ENCODE measurements around the gene JDP2. TPM values are rescaled to one million over a fixed set of nuclear protein-coding genes. Genes with fewer than 3 reads are reported as not detected.
A peak's percentile ranks its signal among the peaks of the same experiment; 100 is the strongest.
"Not testable (repeated sequence)": the region's sequence is repeated elsewhere in the genome, so short reads cannot be mapped to it uniquely, and the experiment has no call there.

The JDP2 gene
- total RNA-seq, 2 donors from 2014 or later, result 16.8 to 17.9 TPM

DNA sequence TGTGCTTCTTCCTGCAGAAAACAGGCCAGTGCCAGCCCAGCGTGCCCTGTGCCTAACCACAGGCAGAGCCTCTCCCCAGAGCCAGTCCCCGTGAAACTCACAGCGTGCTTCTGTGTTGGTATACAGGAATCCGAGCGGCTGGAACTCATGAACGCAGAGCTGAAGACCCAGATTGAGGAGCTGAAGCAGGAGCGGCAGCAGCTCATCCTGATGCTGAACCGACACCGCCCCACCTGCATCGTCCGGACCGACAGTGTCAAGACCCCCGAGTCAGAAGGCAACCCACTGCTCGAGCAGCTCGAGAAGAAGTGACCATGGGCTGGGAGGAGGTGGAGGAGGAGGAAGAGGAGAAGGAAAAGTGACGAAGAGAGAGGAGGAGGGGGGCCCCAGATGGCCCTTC, 41.3 kb downstream of the JDP2 start:
- H3K27me3 ChIP-seq, result no peaks in the 10 kb centered on the region
- peak in 1 of 4 donors; percentile 10 for DNase-seq
- no peak overlapping the region for H3K4me3 ChIP-seq
- intact Hi-C loops (cut with DNase I), result no loop called here
- H3K27ac ChIP-seq, result peak overlapping the region in 2 of 4 donors; percentile 59 to 68
- no peak for ATAC-seq
- H3K4me1 ChIP-seq, result peaks cover 37% of the 10 kb centered on the region
- H3K36me3 ChIP-seq (replicated peaks in 1 of 2; ENCODE audit: insufficient read depth in 1 of 2, low read depth in 2 of 2), result peaks cover 0 to 2% of the 10 kb centered on the region in 2 donors
- no peaks in the 10 kb centered on the region for H3K9me3 ChIP-seq
- no peak for TF ChIP-seq POLR2A (IDR thresholded peaks at IDR 0.05)
- TF ChIP-seq, protein P1, sequence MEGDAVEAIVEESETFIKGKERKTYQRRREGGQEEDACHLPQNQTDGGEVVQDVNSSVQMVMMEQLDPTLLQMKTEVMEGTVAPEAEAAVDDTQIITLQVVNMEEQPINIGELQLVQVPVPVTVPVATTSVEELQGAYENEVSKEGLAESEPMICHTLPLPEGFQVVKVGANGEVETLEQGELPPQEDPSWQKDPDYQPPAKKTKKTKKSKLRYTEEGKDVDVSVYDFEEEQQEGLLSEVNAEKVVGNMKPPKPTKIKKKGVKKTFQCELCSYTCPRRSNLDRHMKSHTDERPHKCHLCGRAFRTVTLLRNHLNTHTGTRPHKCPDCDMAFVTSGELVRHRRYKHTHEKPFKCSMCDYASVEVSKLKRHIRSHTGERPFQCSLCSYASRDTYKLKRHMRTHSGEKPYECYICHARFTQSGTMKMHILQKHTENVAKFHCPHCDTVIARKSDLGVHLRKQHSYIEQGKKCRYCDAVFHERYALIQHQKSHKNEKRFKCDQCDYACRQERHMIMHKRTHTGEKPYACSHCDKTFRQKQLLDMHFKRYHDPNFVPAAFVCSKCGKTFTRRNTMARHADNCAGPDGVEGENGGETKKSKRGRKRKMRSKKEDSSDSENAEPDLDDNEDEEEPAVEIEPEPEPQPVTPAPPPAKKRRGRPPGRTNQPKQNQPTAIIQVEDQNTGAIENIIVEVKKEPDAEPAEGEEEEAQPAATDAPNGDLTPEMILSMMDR (IDR thresholded peaks at IDR 0.05), result no peak
- WGBS, 2 donors, result 87 to 92% methylated on average over 16 of the region's 16 CpGs

DNA sequence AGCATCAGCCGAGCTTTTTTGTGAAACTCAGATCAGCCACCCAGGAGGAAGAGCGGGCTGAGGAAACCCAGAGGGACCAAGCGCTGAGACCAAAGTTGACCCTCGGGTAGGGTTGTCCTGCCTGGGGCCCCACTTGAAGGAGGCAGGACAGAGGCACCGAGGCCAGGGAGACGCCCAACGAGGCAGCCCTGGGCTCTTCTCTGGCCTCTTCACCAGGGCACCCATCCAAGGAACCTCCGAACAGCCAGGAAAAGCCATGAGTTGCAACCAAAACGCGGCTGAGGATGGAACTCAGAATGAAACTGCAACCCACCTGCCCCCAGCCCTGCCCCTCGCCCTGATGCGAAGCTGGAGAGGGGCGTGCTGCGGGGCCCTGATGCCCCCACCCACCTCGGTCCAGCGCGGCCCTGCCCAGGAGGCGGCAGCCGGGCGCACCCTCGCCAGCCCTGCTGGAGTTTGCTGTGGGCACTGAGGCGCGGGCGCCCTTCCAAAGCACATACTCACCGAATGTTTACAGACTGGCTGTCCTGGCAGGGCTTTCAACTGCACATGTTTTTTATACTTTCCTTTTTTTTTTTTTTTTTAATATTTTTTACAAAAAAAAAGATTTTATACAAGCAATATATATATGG, 41.9 kb downstream of the JDP2 start:
- TF ChIP-seq, protein P1 (IDR thresholded peaks at IDR 0.05), result no peak
- no peak for TF ChIP-seq POLR2A (IDR thresholded peaks at IDR 0.05)
- Histone ChIP-seq H3K4me1 (peaks cover 37% of the 10 kb centered on the region), H3K27me3 (no peaks in the 10 kb centered on the region), H3K4me3 (no peak overlapping the region), H3K9me3 (no peaks in the 10 kb centered on the region), H3K36me3 (replicated peaks in 1 of 2; ENCODE audit: insufficient read depth in 1 of 2, low read depth in 2 of 2) (peaks cover 0 to 2% of the 10 kb centered on the region in 2 donors), H3K27ac (peak overlapping the region; percentile 62 to 73 (median 66))
- intact Hi-C loops (cut with DNase I), result no loop called here
- 55 to 56% methylated on average over 22 to 25 of the region's 25 CpGs for WGBS, 2 donors
- ATAC-seq (peak; percentile 93), DNase-seq (peak; percentile 88 to 95 (median 92))

DNA sequence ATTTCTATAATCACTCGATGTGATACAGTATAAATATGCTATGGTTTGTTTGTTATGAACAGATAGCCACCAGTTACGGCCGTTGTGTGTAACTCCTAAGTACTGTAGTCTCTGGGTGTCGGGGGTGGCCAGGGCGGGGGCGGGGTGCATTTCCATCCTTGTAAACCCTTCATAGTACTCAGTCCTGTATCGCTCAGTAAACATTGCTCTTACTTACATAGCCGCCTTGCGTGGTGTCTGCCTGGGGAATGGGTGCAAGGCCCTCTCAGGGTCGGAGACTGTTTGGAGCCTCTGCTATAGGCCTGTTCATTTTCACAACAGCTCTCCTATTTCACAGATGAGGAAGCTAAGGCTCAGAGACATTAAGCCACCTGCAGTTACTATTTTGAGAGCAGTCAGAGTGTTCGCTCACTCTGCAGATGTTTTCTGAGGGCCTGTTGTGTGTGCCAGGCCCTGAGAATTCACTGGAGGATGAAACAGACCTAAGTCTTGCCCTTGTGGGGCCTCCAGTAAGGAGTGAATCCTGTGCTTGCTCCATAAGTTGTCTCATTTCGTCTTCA, 42.5 kb downstream of the JDP2 start:
- TF ChIP-seq, protein P1 (IDR thresholded peaks at IDR 0.05), result no peak
- TF ChIP-seq POLR2A (IDR thresholded peaks at IDR 0.05), result no peak
- ATAC-seq, result peak; percentile 69
- Histone ChIP-seq H3K9me3 (no peaks in the 10 kb centered on the region), H3K4me3 (no peak overlapping the region), H3K36me3 (replicated peaks in 1 of 2; ENCODE audit: insufficient read depth in 1 of 2, low read depth in 2 of 2) (peaks cover 0 to 2% of the 10 kb centered on the region in 2 donors), H3K27me3 (no peaks in the 10 kb centered on the region), H3K4me1 (peaks cover 37% of the 10 kb centered on the region), H3K27ac (peak overlapping the region; percentile 62 to 74 (median 70))
- peak; percentile 43 to 70 (median 48) for DNase-seq
- WGBS, 2 donors, result 51 to 61% methylated on average over 12 of the region's 12 CpGs
- intact Hi-C loops (cut with DNase I), result no loop called here

DNA sequence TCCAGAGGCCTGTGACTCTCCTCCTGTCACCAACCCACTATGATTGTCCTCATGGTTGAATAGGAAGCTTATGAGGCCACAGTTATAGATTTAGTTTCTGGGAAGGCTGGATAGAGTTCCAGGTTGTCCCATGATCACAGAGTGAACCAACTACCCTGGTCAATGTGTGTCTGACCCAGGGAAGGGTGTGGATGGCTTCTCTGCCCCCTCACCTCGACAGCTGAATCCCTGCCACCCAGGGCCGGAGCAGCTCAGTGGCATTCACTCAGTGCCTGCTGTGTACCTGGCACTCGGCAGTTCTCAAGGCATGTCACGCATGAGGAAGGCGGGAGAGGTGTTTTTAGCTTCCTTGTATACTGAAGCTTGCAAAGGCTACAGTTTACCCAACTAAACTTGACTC, 43.2 kb downstream of the JDP2 start:
- no peaks in the 10 kb centered on the region for H3K9me3 ChIP-seq
- peaks cover 0 to 2% of the 10 kb centered on the region in 2 donors for H3K36me3 ChIP-seq (replicated peaks in 1 of 2; ENCODE audit: insufficient read depth in 1 of 2, low read depth in 2 of 2)
- peak in 1 of 4 donors; percentile 15 for DNase-seq
- peaks cover 37% of the 10 kb centered on the region for H3K4me1 ChIP-seq
- ATAC-seq, result no peak
- no peak overlapping the region for H3K4me3 ChIP-seq
- intact Hi-C loops (cut with DNase I), result no loop called here
- peak overlapping the region in 2 of 4 donors; percentile 68 to 74 for H3K27ac ChIP-seq
- no peaks in the 10 kb centered on the region for H3K27me3 ChIP-seq
- TF ChIP-seq POLR2A (IDR thresholded peaks at IDR 0.05), result no peak
- TF ChIP-seq, protein P1 (IDR thresholded peaks at IDR 0.05), result no peak
- WGBS, 2 donors, result 87 to 96% methylated on average over 5 of the region's 5 CpGs

DNA sequence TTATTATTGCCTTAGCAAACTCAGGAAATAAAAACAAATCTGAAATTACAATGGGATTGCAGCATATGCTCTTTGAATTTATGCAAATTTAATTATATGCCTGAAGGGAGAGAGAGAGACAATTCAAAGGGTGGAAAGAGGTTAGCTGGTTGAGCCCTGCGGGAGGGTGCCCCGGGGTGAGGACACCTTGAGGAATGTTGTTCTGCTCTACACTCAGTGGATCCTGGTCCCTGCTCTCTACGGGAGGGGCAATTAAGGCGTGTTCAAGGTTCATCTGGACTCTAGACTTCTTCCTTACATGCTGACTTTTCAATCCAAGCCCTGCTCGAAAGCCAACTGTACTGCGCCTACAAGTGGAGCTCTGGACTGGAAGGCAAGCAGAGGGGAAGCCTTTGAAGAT, 46.3 kb downstream of the JDP2 start:
- WGBS, 2 donors, result 81 to 87% methylated on average over 6 of the region's 6 CpGs
- not testable (repeated sequence) for H3K27ac ChIP-seq
- DNase-seq, result peak in 1 of 4 donors; percentile 6

More for the DNA sequence above, 46.3 kb downstream of the JDP2 start:
- H3K36me3 ChIP-seq (replicated peaks in 1 of 2; ENCODE audit: insufficient read depth in 1 of 2, low read depth in 2 of 2); H3K27me3 ChIP-seq; H3K4me3 ChIP-seq; intact Hi-C loops (cut with DNase I); H3K9me3 ChIP-seq; ATAC-seq: not testable (repeated sequence)
- H3K4me1 ChIP-seq, result peaks cover 18% of the 10 kb centered on the region

Data from body of pancreas (tissue), 4 donors.